Keratinocyte (primary cell): ENCODE data around the gene STK17A. TPM values are rescaled to one million over a fixed set of nuclear protein-coding genes. Genes with fewer than 3 reads are reported as not detected.
"Not testable (repeated sequence)": the region's sequence is repeated elsewhere in the genome, so short reads cannot be mapped to it uniquely, and the experiment has no call there.

Source experiments
- DNase-seq: peaks from one replicate; pipeline ENCODE4 v3.0.0-alpha.2; 2011; ENCODE audit warnings: low read depth, missing footprints, low spot score
- FAIRE-seq: peaks from 2 replicates; lab custom pipeline; 2011; peaks lifted over from hg19 to GRCh38; lab: Jason Lieb, UNC
- H2AFZ ChIP-seq: 2 replicates; pipeline ENCODE4 v1.6.0; 2012; ENCODE audit warnings: low read length, control low read depth, inconsistent platforms; ENCODE audit not compliant: control insufficient read depth
- H3K27ac ChIP-seq: 2 replicates; pipeline ENCODE4 v1.5.1; 2011; ENCODE audit warnings: low read length; ENCODE audit not compliant: control insufficient read depth, insufficient read depth
- H3K27me3 ChIP-seq: 3 replicates; pipeline ENCODE4 v1.6.0; 2011; ENCODE audit warnings: low read length; ENCODE audit not compliant: control insufficient read depth, insufficient read depth; ENCODE audit errors: extremely low read depth
- H3K36me3 ChIP-seq, 2 experiments: 2 replicates in 1 of 2; 3 replicates in 1 of 2; pipeline ENCODE4 v1.5.1; 2011; ENCODE audit warnings: low read length in 2 of 2, mild to moderate bottlenecking in 1 of 2; ENCODE audit not compliant: control insufficient read depth in 2 of 2, insufficient read depth in 2 of 2; ENCODE audit errors: extremely low read depth in 1 of 2
- H3K4me1 ChIP-seq: 3 replicates; pipeline ENCODE4 v1.5.1; 2011; ENCODE audit warnings: low read length; ENCODE audit not compliant: control insufficient read depth, insufficient read depth; ENCODE audit errors: extremely low read depth
- H3K4me2 ChIP-seq: 3 replicates; pipeline ENCODE4 v1.6.0; 2011; ENCODE audit warnings: low read depth, low read length; ENCODE audit not compliant: control insufficient read depth, insufficient read depth; ENCODE audit errors: extremely low read depth
- H3K4me3 ChIP-seq, 3 experiments: fragments of 200-600 bp in 1 of 3; sonication (generic) in 1 of 3; 2 replicates in 2 of 3; 3 replicates in 1 of 3; pipeline ENCODE4 v1.5.1; 2011 to 2016; ENCODE audit warnings: low read length in 3 of 3, mild to moderate bottlenecking in 3 of 3, control low read depth in 2 of 3, inconsistent platforms in 1 of 3, low read depth in 1 of 3, mixed read lengths in 1 of 3, mixed run types in 1 of 3, moderate library complexity in 1 of 3; ENCODE audit not compliant: control insufficient read depth in 2 of 3, insufficient read depth in 2 of 3; ENCODE audit errors: extremely low read depth in 1 of 3
- H3K79me2 ChIP-seq: 2 replicates; pipeline ENCODE4 v1.6.0; 2012; ENCODE audit warnings: low read length; ENCODE audit not compliant: control insufficient read depth, insufficient read depth
- H3K9ac ChIP-seq: 3 replicates; pipeline ENCODE4 v1.6.0; 2011; ENCODE audit warnings: low read length; ENCODE audit not compliant: control insufficient read depth, insufficient read depth; ENCODE audit errors: extremely low read depth
- H3K9me1 ChIP-seq: 3 replicates; pipeline ENCODE4 v1.6.0; 2011; ENCODE audit warnings: low read length; ENCODE audit not compliant: control insufficient read depth, insufficient read depth; ENCODE audit errors: extremely low read depth
- H3K9me3 ChIP-seq: 2 replicates; pipeline ENCODE4 v1.5.1; 2012; ENCODE audit warnings: low read depth, low read length; ENCODE audit not compliant: control insufficient read depth
- H4K20me1 ChIP-seq: 3 replicates; pipeline ENCODE4 v1.6.0; 2011; ENCODE audit warnings: low read length; ENCODE audit not compliant: control insufficient read depth, insufficient read depth; ENCODE audit errors: extremely low read depth
- EZH2 ChIP-seq: IDR thresholded peaks from one replicate; pipeline ENCODE4 v1.6.1; 2012; ENCODE audit warnings: inconsistent platforms, mild to moderate bottlenecking, low read length, moderate library complexity
- dilution Hi-C: fragments of 300-500 bp; cut with MboI; formaldehyde crosslinking; loops from one replicate; pipeline ENCODE4 v1.7.0; 2020; ENCODE audit warnings: low sequenced_read_pairs; ENCODE audit not compliant: extremely low pct_ligation_motif_present
- polyA plus RNA-seq, 5 experiments: library from polyadenylated mRNA; depleted of rRNA in 3 of 5; stranded (reverse) in 3 of 5; stranded (forward) in 1 of 5; unstranded in 1 of 5; fragments of >200 nt; gene quantifications; 1 replicate in 1 of 5; 2 replicates in 3 of 5; 3 replicates in 1 of 5; pipeline versions ENCODE4 v1.2.1 to v1.2.3, GENCODE V29; 2011 to 2012; ENCODE audit warnings: missing spikeins in 2 of 5, low read depth in 1 of 5, low replicate concordance in 1 of 5
- TF ChIP-seq, protein P1 (sequence below), 3 experiments: IDR thresholded peaks in 1 of 3; conservative IDR thresholded peaks in 1 of 3; optimal IDR thresholded peaks in 1 of 3; 2 replicates in 2 of 3; 3 replicates in 1 of 3; pipeline versions ENCODE3 to v1.5.1; 2011; ENCODE audit warnings: low read length in 3 of 3, mild to moderate bottlenecking in 3 of 3, moderate library complexity in 2 of 3, control low read depth in 1 of 3, inconsistent platforms in 1 of 3; ENCODE audit not compliant: insufficient read depth in 2 of 3; ENCODE audit errors: extremely low read depth in 1 of 3

Gene STK17A
- polyA plus RNA-seq, 1 donor (not counting 4 experiments of a cell fraction or from before 2014, with no cell fraction given) = 81.3 TPM

- no peak for TF ChIP-seq EZH2
- TF ChIP-seq, protein P1, sequence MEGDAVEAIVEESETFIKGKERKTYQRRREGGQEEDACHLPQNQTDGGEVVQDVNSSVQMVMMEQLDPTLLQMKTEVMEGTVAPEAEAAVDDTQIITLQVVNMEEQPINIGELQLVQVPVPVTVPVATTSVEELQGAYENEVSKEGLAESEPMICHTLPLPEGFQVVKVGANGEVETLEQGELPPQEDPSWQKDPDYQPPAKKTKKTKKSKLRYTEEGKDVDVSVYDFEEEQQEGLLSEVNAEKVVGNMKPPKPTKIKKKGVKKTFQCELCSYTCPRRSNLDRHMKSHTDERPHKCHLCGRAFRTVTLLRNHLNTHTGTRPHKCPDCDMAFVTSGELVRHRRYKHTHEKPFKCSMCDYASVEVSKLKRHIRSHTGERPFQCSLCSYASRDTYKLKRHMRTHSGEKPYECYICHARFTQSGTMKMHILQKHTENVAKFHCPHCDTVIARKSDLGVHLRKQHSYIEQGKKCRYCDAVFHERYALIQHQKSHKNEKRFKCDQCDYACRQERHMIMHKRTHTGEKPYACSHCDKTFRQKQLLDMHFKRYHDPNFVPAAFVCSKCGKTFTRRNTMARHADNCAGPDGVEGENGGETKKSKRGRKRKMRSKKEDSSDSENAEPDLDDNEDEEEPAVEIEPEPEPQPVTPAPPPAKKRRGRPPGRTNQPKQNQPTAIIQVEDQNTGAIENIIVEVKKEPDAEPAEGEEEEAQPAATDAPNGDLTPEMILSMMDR (optimal IDR thresholded peaks at IDR 0.05 in 1 of 3, IDR thresholded peaks at IDR 0.05 in 1 of 3, conservative IDR thresholded peaks at IDR 0.05 in 1 of 3; ENCODE audit: extremely low read depth in 1 of 3, insufficient read depth in 2 of 3, low read length in 3 of 3) = no peak
- H3K4me1 ChIP-seq = peaks cover 48% of the 10 kb centered on the region
- no peak for FAIRE-seq
Observed at GRCh38 chr7:43594020-43594419, 11.1 kb downstream of the STK17A start.

GRCh38 chr7:43596426-43596825 is 13.5 kb downstream of the STK17A start:
- H3K4me2 ChIP-seq, H3K4me3 ChIP-seq, H2AFZ ChIP-seq, H3K27me3 ChIP-seq, H3K9ac ChIP-seq, dilution Hi-C loops, H3K9me3 ChIP-seq, DNase-seq, H3K9me1 ChIP-seq, FAIRE-seq, H3K27ac ChIP-seq: not testable (repeated sequence)
- Histone ChIP-seq H3K4me1 (peaks cover 32% of the 10 kb centered on the region), H4K20me1 (peaks cover 27% of the 10 kb centered on the region), H3K36me3 (peaks cover 4 to 15% of the 10 kb centered on the region in 2 experiments), H3K79me2 (peaks cover 98% of the 10 kb centered on the region)

More at GRCh38 chr7:43594020-43594419, 11.1 kb downstream of the STK17A start:
- no peak overlapping the region for H3K9ac ChIP-seq
- no peaks in the 10 kb centered on the region for H3K9me3 ChIP-seq
- no peak for DNase-seq
- H3K27me3 ChIP-seq = no peaks in the 10 kb centered on the region
- peak overlapping the region; percentile 29 for H3K4me2 ChIP-seq
- no peak overlapping the region for H2AFZ ChIP-seq
- H3K9me1 ChIP-seq = peaks cover 3% of the 10 kb centered on the region
- dilution Hi-C loops = no loop called here
- H3K4me3 ChIP-seq = no peak overlapping the region
- peaks cover 4 to 8% of the 10 kb centered on the region in 2 experiments for H3K36me3 ChIP-seq
- peaks cover 98% of the 10 kb centered on the region for H3K79me2 ChIP-seq
- no peak overlapping the region for H3K27ac ChIP-seq
- H4K20me1 ChIP-seq = peaks cover 29% of the 10 kb centered on the region

DNA sequence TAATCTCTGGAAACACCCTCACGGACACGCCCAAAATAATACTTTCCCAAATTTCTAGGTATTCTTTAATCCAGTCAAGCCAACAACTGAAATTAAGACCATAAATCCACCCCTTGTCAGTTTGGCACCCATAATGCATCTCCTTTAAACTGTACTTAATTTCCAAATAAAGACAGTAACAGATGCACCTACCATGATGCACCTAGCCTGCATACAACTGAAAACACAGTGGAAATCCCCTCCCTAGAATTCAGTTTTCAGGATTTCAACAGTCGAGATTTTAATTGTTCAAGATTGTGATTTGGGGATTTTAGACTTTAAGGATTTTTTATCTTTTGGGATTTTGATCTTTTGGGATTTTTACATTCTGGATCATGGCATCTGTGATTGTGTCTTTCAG is 17.1 kb downstream of the STK17A start:
- Histone ChIP-seq H3K4me1 (peaks cover 13% of the 10 kb centered on the region), H3K27ac (no peak overlapping the region), H3K27me3 (no peaks in the 10 kb centered on the region), H3K9ac (no peak overlapping the region), H4K20me1 (peaks cover 12% of the 10 kb centered on the region), H3K36me3 (peaks cover 13 to 22% of the 10 kb centered on the region in 2 experiments), H3K4me2 (no peak overlapping the region), H3K9me3 (no peaks in the 10 kb centered on the region), H3K79me2 (peaks cover 98% of the 10 kb centered on the region), H3K9me1 (peaks cover 4% of the 10 kb centered on the region), H3K4me3 (no peak overlapping the region), H2AFZ (no peak overlapping the region)
- no peak for DNase-seq
- TF ChIP-seq, protein P1 (optimal IDR thresholded peaks at IDR 0.05 in 1 of 3, IDR thresholded peaks at IDR 0.05 in 1 of 3, conservative IDR thresholded peaks at IDR 0.05 in 1 of 3; ENCODE audit: extremely low read depth in 1 of 3, insufficient read depth in 2 of 3, low read length in 3 of 3) = no peak
- TF ChIP-seq EZH2 = no peak
- no peak for FAIRE-seq
- dilution Hi-C loops = no loop called here
